NCI-H187 (cell line): ENCODE results near the gene LIN28A.
"Not testable (repeated sequence)": the region's sequence is repeated elsewhere in the genome, so short reads cannot be mapped to it uniquely, and the experiment has no call there.

Experiments used
- DNase-seq, 2 experiments: peaks; one replicate each; lab custom pipeline; 2025; lab: John Stamatoyannopoulos, UW

LIN28A gene, protein sequence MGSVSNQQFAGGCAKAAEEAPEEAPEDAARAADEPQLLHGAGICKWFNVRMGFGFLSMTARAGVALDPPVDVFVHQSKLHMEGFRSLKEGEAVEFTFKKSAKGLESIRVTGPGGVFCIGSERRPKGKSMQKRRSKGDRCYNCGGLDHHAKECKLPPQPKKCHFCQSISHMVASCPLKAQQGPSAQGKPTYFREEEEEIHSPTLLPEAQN

DNA sequence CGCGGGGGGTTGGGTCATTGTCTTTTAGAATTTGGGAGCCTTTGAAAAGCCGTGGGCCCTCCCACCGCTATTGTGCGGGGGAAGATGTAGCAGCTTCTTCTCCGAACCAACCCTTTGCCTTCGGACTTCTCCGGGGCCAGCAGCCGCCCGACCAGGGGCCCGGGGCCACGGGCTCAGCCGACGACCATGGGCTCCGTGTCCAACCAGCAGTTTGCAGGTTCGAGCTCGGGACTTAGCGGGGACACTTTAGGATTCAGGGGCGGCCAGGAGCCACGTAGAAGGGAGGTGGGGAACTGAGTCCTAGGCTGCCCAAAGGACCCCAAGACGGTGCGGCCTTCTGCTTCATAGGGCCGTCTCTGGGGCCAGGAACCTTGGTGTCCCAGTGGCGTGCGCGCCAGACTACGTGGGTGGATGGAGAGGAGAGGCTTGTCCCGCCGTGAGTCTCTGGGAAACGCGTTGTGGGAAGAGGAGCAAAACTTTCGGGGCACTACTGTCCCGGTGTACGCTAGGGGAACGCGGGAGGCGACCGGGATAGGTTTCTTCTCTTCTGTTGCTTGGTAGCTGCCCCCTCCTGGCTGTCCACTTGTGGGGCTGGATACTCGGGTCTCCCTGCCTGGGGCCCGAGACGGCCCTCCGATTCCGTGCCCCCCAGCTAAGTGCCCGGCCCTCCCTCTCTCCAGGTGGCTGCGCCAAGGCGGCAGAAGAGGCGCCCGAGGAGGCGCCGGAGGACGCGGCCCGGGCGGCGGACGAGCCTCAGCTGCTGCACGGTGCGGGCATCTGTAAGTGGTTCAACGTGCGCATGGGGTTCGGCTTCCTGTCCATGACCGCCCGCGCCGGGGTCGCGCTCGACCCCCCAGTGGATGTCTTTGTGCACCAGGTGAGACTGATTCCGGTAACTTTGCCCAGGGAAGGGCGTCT is at the start of gene LIN28A:
LIN28A (plus strand) TSS at position 112 of the 918 bp plus-strand sequence; CDS start at position 187, 75 bp downstream.
- DNase-seq = no peak

DNA sequence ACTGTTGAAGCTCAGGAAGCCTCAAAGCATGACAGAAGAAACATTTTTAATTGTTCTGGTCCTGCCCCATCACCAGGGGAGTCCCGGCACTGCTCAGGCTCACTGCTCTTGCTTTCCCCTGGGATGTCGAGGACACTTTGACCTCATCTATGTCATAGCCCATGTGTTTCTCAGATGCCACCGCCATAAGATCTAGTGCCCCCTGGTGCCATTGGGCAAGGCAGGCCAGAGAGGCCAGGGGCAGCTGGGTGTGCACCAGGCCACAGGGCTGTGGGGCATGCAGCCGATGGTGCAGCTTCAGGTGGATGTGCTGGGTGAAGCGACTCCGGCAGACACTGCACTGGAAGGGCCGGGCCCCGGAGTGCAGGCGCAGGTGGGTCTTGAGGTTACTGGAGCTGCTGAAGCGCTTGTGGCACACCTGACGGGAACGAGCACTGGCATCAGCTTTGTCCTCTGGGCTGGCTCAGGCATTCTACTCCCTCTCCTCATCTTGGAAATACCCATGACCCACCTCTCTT is 49.0 kb upstream of the LIN28A start:
- no peak for DNase-seq

DNA sequence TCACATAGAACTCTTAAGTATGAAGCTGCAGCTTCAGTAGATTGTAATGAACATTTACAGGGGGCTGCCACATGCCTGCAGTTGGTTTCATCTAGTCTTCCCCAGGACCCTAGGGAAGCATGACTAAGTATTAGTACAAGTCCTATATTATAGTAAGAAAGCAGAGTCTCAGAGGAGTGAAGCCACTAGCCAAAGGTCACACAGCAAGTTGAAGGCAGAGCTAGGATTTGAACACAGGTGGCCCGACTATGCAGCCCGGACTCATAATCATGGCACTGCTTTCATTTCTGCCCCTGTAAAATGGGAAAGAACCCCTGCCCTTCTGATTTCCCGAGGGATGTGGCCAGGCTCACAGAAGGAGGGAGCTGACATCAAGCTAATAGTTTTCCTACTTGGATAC is 48.3 kb upstream of the LIN28A start:
- DNase-seq = no peak

DNA sequence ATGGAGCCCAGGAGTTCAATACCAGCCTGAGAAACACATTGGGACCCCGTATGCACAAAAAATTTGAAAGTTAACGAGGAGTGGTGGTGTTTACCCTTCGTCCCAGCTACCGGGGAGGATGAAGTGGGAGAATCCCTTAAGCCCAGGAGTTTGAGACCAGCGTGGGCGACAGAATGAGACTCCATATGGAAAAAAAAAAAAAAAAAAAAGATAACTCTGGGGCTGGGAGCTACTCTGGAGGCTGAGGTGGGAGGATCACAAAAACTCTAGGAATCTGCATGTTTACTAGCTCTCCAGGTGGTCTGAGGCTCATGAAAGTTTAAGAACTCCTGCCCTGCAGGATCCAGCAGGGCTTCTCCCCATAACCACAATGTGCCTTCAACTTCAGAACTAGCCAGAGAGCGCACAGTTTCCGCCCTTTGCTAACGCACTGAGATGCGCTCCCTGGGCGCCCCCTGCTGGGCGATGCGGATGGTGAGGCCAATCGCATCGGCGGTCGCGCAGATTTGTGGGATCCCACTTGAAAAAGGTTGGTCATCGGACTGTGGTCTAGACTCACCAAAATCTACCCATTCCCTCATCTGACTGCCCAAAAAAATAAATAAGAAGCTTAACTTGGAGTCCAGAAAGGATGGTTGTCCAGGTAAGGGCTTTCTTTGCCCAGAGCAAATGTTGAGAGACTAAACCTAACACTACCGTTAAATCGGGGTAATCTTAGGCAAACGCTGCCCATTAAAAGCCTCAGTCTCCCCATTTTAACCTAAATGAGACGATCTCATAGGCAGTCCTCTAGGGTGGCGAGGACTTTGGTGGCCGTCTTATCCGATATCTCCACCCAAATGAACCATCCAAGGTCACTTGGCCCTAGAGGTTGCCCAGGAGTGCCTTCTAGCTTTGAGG is 46.8 kb upstream of the LIN28A start:
- peak; percentile 9 to 29 for DNase-seq

DNA sequence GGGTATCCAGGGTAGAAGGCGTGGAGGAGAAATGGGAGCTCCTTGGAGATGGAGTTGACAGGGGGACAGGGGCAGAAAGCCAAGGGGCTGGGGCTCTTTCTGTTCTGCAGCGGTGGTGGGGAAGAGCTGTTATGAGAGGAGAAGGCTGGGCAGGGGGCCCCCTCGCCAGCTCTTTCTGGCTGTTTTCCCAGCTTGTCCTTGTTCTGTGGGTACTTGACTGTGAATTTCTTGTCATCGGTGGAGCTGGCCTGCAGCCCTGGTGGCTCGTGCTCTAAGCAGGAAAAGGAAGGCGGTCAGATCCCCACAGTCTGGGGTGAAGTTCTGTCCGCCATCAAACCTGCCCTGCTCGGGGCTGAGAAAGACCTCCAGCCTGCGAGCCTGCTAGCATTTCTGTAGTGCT is 45.7 kb upstream of the LIN28A start:
- no peak for DNase-seq

DNA sequence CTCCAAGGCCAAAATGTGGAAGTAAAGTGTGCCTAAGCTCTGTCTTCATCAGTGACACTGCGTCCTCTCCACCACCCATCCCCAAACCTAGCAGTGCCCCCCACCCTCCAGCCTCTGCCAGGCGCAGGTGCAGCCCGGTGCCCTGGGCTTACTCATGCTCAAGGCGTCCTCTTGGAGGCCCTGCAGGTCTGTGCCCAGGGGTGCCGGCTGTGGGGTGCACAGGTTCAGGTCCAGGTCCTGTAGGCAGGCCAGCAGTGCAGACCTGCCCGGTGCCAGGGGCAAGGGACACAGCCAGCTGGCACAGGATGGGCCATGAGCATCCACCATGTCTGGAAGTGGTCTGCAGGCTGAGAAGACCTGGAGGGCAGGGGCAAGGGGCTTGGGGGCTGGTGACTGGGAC is 43.2 kb upstream of the LIN28A start:
- no peak for DNase-seq

DNA sequence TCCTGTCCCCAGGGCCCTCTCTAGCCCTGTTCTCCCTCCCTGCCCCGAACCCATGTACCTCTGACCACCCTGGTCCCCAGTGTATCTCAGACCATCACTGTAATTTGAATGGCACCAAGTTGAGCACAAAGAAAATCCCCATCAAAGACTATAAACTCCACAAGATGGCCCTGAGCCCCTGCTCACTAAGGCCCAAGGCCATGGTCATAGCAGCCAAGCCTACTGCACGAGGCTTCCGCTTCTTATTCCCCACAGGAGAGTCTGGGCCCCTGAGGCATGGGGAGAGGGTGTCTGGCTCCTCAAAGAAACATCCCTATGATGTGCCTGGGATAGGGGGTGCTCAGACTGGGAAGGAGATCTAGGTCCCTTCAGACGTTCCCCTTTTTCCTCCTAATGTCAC is 42.6 kb upstream of the LIN28A start:
- no peak for DNase-seq

DNA sequence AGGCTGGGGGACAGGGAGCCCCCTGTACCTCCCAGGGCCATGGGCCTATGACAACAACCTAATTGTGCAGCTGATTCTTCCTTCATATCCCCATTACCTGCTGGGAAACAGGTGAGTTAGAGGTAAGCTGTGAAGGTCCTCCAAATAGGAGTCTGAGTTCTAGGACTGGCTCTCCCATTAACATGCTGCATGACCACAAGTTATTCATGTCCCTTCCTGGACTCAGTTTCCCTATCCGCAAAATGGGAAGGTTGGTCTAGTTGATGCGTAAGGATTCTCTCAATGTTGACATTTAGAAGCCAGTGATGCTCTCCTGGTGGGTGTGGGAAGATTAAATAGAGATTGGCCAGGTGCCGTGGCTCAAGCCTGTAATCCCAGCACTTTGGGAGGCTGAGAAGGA is 42.1 kb upstream of the LIN28A start:
- no peak for DNase-seq

DNA sequence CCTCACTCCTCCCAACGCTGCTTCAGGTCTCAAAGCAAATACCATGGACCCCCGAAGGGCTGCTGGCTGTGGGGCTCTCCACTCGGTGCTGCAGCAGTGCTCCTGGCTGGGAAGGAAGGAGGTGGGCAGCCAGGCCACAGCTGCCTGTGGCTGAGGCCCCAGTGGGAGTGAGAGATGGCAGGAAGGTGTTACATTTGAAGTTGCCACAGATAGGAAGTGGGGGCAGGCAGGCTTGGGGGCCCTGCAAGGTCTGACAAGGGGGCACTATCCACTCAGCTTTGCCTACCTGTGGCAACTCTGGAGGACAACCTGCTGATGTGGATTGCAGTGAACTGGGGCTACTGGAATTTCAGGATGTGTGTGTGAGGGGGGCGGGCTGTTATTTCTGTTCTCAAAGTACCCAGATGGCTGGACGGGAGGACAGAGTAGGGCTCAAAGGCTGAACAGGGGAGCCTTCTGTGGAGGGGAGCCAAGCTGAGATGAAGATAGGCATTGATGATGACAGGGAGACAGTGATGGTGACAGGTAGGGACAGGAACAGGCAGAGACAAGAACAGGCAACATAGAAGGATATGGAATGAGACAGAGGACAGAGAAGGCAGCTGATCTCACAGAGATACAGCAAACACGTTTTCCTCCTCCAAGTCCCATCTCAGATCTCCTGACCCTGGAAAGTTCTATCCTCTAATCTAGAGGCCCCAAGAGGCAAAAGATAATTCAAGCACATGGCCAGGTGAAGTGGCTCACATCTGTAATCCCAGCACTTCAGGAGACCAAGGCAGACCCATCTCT is 39.8 kb upstream of the LIN28A start:
- DNase-seq = no peak

DNA sequence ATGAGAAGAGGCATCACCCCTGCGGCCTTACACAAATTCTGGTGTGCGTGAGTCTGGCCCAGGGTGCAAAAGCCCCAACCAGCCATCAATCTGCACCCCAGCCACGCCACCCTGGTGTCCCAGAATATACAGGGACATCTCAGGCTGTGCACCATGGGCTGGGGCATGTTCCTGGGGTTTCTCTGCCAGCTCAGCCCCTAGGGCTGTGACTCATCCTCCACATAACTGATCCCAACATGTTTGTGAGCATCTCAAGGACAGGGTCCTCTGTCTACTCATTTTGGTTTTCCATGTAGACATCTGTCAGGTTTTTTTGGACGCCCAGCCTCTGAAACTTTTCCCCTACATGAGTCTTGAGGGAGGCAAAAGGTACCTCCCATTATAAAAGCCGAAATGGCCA is 38.6 kb upstream of the LIN28A start:
- no peak for DNase-seq

DNA sequence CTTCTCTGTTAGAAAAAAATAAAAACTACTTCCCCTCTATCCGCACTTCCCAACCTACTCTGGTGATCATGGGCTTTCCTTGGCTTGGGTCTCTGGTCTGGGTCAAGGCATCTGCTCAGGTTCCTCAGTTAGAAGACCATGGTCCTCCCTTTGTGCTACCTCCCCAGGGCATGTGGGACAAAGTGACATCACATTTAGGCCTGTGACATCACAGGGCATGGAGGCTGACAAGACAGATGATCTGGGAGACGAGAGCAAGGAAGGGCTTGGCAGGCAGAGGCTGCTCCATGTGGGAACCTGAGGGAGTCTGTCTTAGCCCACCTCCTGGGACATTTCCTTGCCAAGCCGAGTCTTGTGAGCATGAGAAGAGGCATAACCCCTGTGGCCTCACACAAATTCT is 38.0 kb upstream of the LIN28A start, which contains the start of gene ZNF683:
ZNF683 (minus strand) TSS at position 140 of the 400 bp plus-strand sequence. CDS start 4,179 bp downstream, outside the sequence.
- DNase-seq = not testable (repeated sequence)

DNA sequence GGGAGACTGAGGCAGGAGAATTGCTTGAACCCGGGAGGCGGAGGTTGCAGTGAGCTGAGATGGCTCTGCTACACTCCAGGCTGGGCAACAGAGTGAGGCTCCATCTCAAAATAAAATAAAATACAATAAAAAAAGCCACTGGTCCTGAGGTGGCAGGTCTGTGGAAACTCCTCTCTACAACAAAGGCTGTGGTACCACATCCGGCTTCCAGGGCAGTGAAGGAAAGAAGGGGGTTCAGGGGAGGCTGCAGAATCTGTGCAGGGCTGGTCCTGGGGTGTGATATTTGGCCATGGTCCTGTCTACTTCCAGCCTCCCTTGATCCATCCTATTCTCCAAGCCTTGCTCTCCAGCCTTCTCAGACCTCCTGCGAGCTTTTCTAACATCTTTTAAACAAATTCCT is 37.3 kb upstream of the LIN28A start:
- DNase-seq = no peak

DNA sequence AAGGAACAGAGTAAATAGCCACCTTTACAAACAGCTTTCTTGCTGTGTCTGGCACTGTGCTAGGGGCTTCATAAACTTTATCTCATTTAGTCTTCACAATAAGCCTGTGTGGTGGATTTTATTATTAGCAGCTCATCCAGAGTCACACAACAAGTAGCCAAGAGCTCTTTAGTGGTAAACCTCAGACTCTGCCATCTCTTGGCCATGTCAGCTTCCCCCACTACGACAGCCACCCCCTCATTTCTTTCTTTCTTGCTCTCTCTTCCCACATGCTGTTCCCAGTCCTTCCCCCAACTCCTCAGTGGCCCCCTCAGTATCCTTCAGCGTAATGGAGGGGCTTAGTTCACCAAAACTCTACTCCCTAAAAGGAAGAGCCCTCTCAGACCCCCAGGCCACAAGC is 36.8 kb upstream of the LIN28A start:
- no peak for DNase-seq

DNA sequence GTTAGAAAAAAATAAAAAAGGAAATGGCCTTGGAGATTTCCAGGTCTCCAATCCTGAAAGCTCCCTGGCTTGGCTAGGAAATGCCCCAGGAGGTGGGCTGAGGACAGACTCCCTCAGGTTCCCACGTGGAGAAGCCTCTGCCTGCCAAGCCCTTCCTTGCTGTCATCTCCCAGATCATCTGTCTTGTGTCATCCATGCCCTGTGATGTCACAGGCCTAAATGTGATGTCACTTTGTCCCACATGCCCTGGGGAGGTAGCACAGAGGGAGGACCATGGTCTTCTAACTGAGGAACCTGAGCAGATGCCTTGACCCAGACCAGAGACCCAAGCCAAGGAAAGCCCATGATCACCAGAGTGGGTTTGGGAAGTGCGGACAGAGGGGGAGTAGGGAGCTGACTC is 36.3 kb upstream of the LIN28A start:
- not testable (repeated sequence) for DNase-seq

DNA sequence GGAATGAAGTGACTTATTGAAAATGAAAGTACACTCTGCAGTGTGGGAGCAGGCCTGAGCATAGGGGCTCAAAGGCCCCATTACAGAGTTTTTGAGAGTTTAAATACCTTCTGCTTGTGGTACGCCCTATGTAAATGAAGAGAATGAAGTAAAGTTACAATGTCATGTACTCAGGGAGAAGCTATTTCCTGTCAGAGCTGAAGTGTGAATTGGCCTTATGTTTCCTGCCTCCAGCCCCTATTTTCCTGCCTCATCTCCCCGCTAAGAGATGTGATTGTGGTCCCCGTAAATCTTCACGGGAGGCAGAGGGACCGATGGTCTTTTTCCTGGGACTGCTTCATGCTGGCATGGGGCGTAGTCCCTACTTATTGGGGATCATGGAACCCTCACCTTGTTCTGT is 35.5 kb upstream of the LIN28A start:
- DNase-seq = no peak

DNA sequence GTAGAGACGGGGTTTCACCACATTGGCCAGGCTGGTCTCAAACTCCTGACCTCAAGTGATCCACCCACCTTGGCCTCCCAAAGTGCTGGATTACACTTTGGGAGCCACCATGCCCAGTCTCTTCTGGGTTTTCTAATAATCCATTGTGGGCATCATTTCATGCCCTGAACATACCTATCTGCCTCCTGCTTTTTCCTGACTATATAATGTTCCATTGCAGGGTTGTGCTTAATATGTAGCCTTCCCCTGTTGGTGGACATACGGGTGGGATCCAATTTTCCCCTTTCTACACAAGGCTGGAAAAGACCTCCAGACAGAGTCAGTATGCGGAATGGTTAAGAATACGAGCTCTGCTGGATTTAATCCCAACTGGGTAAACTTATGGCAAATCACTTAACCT is 34.6 kb upstream of the LIN28A start:
- DNase-seq = no peak

DNA sequence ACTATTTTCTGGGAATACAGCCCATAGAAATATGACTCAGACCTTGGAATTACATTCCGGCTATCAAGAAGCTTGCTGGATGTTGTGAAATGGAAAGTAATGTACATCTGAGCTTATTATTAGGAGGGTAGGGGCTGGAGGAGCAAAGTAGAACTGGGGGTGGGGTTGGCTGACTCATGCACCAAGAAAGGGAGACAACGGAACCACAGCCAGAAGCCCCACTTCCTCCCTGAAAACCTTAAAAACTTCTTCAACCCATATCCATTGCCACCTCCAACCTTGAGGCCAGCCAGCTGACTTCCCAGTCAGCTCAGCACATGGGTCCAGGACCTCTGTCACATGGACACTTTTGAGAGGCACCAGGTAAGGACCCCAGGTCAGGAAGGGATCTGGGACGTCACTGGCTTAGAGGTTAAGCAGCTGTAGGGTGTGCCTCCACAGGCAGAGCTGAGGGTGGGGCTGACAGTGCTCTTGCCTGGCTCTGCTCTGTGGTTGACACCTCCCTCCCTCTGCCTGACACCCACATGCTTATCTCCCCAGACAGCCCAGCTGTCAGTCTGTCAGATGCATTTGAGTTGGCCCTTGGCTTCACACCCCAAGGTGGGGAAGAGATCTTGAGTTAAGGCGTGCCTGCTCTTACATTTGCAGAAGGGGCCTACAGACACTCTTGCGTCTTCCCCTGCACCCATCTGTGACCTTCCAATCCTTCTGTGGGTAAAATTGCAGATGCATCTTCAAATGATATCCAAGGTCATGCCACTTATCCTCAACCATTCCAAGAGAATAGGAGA is 32.3 kb upstream of the LIN28A start:
- no peak for DNase-seq

DNA sequence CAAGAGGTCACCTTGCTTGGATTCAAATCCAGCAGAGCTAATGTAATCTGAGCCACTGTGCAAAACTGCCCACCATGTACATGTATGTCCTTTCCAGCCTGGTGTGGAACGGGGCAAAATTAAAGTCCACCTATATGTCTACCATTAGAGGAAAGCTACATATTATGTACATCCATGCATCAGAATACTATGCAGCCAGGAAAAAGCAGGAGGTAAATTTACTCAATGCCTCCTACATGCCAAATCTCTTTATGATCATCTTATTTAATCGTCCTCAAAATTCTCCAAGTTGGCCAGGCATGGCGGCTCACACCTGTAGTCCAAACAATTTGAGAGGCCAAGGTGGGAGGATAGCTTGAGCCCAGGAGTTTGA is 31.8 kb upstream of the LIN28A start:
- DNase-seq = no peak

DNA sequence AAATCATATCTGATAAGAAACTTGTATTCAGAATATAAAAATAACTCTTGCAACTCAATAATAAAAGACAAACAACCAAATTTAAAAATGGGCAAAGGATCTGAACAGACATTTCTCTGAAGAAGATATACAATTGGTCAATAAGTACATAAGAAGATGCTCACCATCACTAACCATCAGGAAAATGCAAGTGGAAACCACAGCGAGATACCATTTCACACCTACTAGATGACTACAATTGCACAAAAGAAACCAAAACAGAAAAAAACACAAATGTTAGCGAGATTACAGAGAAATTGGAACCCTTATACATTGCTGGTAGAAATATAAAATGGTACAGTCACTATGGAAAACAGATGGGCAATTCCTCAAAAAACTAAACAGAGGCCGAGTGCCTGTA is 26.5 kb upstream of the LIN28A start:
- no peak for DNase-seq

DNA sequence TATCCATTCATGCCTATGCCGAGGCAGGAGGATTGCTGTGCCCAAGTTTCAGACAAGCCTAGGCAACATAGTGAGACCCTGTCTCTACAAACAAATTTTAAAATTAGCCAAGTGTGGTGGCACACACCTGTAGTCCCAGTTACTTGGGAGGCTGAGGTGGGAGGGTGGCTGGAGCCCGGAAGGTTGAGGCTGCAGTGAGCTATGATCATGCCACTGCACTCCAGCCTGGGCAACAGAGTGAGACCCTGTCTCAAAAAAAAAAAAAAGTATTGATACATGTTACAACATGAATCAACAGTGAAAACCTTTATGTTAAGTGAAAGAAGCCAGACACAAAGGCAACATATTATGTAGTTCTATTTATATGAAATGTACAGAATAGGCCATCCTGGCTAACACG is 25.6 kb upstream of the LIN28A start:
- not testable (repeated sequence) for DNase-seq

DNA sequence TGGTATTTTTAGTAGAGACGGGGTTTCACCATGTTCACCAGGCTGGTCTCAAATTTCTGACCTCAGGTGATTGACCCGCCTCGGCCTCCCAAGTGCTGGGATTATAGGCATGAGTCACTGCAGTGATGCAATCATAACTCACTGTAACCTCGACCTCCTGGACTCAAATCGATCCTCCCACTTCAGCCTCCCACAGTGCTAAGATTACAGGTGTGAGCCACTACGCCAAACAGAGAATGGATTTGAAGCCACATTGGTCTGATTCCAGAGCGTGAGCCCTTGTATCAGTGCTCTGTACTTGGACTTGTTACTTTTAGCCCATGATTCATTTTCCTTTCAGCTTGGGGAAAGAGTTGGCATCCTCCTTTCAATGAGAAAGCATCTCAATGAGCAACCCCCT is 23.2 kb upstream of the LIN28A start:
- no peak for DNase-seq
